Activated CD8-positive, alpha-beta memory T cell treated with anti-CD3 and anti-CD28 coated beads, Interleukin-2, amount 50 U/mL, for 48 hours (primary cell): Measurements from ENCODE around the gene FBF1.
A peak's percentile ranks its signal among the peaks of the same experiment; 100 is the strongest.
"Not testable (repeated sequence)": the region's sequence is repeated elsewhere in the genome, so short reads cannot be mapped to it uniquely, and the experiment has no call there.

Experiments used
- DNase-seq: peaks from one replicate; pipeline ENCODE4 v3.0.0-alpha.2; 2020

The FBF1 gene

DNA sequence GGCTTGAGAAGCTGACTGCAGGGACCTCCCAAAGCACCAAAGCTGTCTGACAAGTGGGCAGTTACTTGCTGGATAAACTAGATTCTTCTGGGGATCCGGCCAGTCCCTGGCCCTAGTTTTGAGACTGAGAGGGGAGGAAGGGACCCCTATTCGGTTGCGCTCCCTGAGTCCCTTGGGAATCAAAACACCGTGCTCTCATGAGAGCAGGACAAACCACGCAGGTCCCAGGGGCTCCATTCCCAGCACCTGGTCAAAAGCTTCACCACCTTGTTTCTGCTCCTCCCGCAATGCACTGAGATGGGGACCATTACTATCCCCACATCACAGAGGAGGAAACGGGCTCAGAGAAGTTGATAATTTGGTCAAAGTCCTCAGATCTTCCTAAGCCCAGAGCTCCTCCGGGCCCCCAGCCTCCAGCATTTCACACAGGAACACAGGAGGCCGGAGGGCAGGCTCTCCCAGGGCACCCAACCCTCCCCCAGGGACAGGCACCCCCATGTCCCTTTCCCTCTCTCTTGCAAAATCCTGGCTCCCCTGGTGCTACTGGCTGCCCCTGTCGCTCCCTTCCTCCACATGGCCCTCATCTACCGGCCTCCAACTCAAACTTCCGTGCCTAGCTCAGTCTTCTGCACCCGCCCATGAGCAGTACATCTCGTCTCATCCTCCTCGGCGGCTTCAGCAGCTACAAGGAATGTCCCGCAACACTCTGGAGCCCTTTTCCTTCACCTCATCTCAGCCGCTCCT is 47.4 kb downstream of the FBF1 start:
- DNase-seq: no peak

- DNase-seq: no peak
Observed at GRCh38 chr17:75892556-75893224, 48.2 kb downstream of the FBF1 start.

GRCh38 chr17:75891605-75892555 is 49.0 kb downstream of the FBF1 start:
- no peak for DNase-seq

GRCh38 chr17:75891022-75891604 is 49.7 kb downstream of the FBF1 start:
- no peak for DNase-seq

DNA sequence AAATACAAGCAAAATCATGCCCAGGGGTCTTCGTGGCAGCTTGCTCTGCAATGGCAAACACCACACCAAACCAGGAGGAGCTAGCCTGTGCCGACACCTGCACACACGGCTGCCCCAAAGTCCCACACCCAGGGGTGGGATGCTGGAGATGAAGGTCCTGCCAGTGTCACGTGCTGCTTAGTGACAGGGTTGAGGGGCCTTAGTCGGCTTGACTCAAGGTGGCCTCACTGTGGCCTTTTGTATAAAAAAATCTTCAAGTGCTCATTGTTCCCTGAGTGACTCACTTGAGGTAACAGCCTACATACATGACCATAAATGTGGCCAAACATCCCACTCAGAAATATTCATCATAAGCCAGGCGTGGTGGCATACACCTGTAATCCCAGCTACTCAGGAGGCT is 51.4 kb downstream of the FBF1 start:
- DNase-seq: no peak

GRCh38 chr17:75888484-75888883 is 52.4 kb downstream of the FBF1 start:
- DNase-seq: no peak

DNA sequence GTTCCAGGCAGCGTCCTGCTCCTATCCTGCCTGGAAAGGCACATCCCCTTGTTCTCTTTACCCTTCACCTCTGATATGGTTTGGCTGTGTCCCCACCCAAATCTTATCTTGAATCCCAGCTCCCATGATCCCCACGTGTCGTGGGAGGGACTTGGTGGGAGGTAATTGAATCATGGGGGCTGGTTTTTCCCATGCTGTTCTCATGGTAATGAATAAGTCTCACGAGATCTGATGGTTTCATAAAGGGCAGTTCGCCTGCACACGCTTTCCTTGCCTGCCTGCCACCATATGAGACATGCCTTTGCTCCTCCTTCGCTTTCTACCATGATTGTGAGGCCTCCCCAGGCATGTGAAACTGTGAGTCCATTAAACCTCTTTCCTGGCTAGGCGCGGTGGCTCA is 55.0 kb downstream of the FBF1 start:
- not testable (repeated sequence) for DNase-seq

DNA sequence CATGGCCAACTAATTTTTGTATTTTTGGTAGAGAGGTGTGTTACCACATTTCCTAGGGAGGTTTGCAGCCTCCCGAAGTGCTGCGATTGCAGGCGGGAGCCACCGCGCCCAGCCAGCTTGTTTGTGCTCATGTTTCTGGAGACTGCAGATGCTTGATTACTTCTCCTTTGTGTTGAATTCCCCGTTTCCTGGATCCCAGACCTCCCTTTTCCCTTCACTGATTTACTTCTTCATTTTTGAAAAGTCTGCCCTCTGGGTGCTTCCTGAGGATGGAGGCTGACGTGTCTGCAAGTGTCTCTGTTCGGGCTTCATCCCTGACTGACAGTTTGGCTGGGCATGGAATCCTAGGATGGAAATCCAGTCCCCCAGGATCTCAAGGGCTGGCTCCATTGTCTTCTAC is 55.4 kb downstream of the FBF1 start:
- no peak for DNase-seq

DNA sequence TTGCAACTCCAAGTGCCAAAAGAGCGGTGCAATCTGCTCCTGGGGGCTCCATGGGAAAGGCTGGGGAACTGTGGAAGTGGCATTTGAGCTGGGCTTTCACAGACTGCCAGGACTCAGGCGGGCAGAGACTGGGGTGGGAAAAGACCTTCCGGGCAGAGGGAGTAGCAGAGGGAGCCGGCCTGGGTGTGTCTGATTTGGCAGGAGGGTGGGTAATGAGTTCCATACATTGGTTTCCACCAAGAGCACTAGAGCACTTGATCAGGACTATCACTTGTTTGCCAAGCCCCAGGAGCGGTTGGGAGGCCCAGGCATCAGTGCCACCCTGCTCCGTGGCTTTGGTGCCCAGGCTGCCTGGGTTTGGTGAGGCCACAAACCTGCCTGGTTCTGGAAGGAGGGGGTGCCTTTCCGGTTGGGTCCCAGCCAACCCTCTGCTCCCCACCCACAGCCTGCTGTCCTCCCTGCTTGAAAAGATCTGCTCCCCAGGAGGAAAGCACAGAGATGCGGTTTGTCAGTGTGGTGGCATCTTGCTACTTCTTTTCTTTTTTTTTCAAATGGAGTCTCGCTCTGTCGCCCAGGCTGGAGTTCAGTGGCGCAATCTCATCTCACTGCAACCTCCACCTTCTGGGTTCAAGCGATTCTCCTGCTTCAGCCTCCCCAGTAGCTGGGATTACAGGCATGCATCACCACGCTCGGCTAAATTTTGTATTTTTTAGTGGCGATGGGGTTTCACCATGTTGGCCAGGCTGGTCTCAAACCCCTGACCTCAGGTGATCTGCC is 59.0 kb downstream of the FBF1 start:
- DNase-seq: no peak

DNA sequence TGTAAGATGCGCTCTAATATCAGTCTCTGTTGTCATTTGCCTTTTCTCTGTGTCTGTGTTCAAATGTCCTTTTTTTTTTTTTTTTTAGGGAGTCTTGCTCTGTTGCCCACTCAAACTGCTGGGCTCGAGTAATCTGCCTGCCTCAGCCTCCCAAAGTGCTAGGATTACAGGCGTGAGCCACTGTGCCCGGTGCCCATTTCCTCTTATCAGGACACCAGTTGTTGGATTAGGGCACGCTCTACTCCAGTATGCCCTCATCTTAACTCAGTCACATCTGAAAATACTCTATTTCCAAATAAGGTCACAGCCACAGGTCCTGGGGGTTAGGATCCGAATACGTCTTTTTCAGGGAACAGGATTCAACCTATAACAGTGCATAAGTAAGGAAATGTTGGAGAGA is 60.6 kb downstream of the FBF1 start:
- DNase-seq: no peak

GRCh38 chr17:75878174-75878998 is 62.5 kb downstream of the FBF1 start, which contains the start of gene TRIM47:
TSS of gene TRIM47 (minus strand) at chr17:75878581. CDS start at chr17:75878548, 33 bp downstream.
- DNase-seq: peak; percentile 72

- DNase-seq: peak; percentile 85
Observed at GRCh38 chr17:75877752-75878173, 63.1 kb downstream of the FBF1 start.

DNA sequence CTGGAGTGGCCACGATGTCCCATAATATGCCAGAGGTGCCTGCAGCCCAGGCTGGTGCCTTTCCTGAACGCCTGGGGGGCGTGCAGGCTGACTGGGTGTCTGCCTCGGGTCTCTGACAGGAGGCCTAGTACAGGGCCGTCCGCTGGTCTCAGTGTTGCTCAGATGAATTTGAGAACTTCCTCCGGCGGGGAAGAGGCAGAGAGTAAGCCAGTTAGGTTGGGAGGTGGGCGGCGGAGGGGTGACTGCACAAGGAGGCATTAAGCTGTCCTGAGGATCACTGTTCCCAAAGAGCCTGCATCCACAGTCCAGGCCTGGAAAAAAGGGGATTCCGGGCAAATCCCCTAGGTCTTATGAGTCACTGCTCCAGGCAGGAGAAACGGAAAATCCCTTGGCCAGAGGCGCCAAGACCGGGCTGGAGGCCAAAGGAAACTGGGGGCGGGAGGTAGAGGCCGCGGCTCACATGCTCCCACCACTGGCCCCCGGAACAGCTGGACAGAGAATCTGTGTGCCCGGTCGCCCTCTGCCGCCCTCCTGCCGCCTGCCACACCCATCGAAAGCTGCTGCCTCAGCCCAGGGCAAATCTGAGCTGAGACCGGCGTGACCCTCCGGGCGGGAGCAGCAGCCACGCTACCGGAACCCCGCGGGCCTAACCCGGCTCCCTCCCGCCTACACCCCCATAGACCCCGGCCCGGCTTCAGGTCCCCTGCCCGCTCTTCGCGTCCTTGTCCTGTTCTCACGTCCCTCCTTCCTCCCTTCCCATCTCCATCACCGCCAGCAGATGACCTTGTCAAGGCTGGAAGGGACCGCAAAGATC is 63.7 kb downstream of the FBF1 start:
- DNase-seq: peak; percentile 79

DNA sequence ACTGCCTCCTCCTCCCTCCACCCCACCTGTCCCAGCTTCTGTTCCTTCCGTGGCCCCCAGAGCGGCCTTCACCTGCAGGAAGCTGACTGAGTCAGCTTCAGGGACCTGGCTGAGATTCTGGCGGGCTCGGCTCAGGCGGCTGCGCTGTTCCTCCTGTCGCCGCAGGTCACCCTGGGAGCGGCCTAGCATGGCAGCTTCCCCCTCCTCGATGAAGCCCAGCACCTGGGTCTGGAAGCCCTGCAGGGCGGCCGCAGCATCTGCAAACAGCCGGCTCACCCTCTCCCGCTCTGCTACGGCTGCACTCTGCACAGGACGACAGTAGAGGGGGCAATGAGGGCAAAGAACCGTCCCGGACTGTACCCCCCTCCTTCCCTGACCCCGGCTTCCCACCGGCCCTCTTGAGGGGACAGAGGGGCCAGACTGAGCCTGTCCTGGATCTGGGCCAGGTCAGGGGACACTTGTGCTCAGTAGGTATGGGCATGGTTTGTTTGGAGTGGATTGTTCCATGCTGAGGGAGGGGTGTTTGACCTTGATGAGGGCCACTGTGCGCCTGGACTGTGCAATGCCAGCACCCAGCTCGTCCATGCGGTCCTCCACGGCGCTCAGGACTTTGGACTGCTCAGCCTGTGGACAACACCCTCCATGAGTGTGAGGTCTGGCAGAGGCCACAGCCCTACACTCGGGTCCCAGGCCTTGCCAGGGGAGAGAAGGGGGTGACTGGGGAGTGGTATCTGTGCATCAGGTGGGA is 64.5 kb downstream of the FBF1 start:
- DNase-seq: peak; percentile 85

DNA sequence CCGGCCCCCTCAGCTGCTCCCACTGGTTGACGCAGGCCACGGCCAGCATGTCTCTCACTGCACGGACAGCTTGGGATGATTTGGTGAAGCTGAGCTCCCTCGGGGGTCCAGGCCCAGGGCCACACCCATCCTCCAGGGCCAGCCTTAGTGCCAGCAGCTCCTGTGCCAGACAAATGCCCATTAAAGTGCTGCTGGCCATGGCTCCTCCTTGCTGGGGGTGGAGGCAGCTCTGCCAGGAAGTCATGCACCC is 65.0 kb downstream of the FBF1 start:
- no peak for DNase-seq

- no peak for DNase-seq
Observed at GRCh38 chr17:75875182-75875939, 65.5 kb downstream of the FBF1 start.

- no peak for DNase-seq
Observed at GRCh38 chr17:75874323-75875181, 66.3 kb downstream of the FBF1 start.
